H9 (cell line): Measurements from ENCODE around the gene GNB1L. TPM values are rescaled to one million over a fixed set of nuclear protein-coding genes. Genes with fewer than 3 reads are reported as not detected.

Experiments used
- DNase-seq: peaks from one replicate; pipeline ENCODE4 v3.0.0-alpha.2; 2017
- H2AFZ ChIP-seq: one replicate; pipeline ENCODE4 v1.6.1; 2013; ENCODE audit warnings: mild to moderate bottlenecking, low read length, control low read depth, moderate library complexity
- H2AK5ac ChIP-seq: 2 replicates; pipeline ENCODE4 v1.6.1; 2013; ENCODE audit warnings: low read length, control low read depth, mixed read lengths; ENCODE audit not compliant: insufficient read length
- H2BK120ac ChIP-seq: one replicate; pipeline ENCODE4 v1.6.1; 2013; ENCODE audit warnings: low read depth, mild to moderate bottlenecking, low read length, control low read depth, inconsistent platforms; ENCODE audit not compliant: poor library complexity, severe bottlenecking
- H2BK12ac ChIP-seq: 2 replicates; pipeline ENCODE4 v1.6.1; 2013; ENCODE audit warnings: low read length, control low read depth, mixed read lengths, low read depth; ENCODE audit not compliant: insufficient read length
- H2BK15ac ChIP-seq: 2 replicates; pipeline ENCODE4 v1.6.1; 2013; ENCODE audit warnings: low read depth, low read length, control low read depth
- H2BK20ac ChIP-seq: one replicate; pipeline ENCODE4 v1.6.1; 2013; ENCODE audit warnings: low read depth, mild to moderate bottlenecking, low read length, control low read depth, inconsistent platforms; ENCODE audit not compliant: poor library complexity, severe bottlenecking
- H2BK5ac ChIP-seq: 2 replicates; pipeline ENCODE4 v1.6.1; 2013; ENCODE audit warnings: low read length, control low read depth, mixed read lengths; ENCODE audit not compliant: insufficient read length
- H3K14ac ChIP-seq: 2 replicates; pipeline ENCODE4 v1.6.1; 2013; ENCODE audit warnings: low read length, control low read depth; ENCODE audit not compliant: insufficient read depth
- H3K18ac ChIP-seq: 2 replicates; pipeline ENCODE4 v1.6.1; 2013; ENCODE audit warnings: low read depth, mild to moderate bottlenecking, mixed read lengths, low read length, control low read depth; ENCODE audit not compliant: insufficient read length
- H3K23ac ChIP-seq: 2 replicates; pipeline ENCODE4 v1.6.1; 2013; ENCODE audit warnings: low read length, control low read depth, mixed read lengths, low read depth; ENCODE audit not compliant: insufficient read length
- H3K23me2 ChIP-seq: 2 replicates; pipeline ENCODE4 v1.6.1; 2013; ENCODE audit warnings: low read depth, mild to moderate bottlenecking, mixed read lengths, low read length, control low read depth; ENCODE audit not compliant: insufficient read length, poor library complexity, severe bottlenecking
- H3K27ac ChIP-seq: 2 replicates; pipeline ENCODE4 v1.5.1; 2013; ENCODE audit warnings: low read length, control low read depth, mixed read lengths, low read depth; ENCODE audit not compliant: insufficient read length
- H3K27me3 ChIP-seq: 2 replicates; pipeline ENCODE4 v1.6.1; 2013; ENCODE audit warnings: low read length, control low read depth, inconsistent platforms; ENCODE audit not compliant: insufficient read depth
- H3K4ac ChIP-seq: 2 replicates; pipeline ENCODE4 v1.6.1; 2013; ENCODE audit warnings: low read depth, mild to moderate bottlenecking, control low read depth, inconsistent platforms, low read length, moderate library complexity
- H3K4me1 ChIP-seq: 2 replicates; pipeline ENCODE4 v1.6.1; 2013; ENCODE audit warnings: low read length, control low read depth, inconsistent platforms; ENCODE audit not compliant: insufficient read depth
- H3K4me2 ChIP-seq: 2 replicates; pipeline ENCODE4 v1.6.1; 2013; ENCODE audit warnings: low read length, control low read depth, mixed read lengths; ENCODE audit not compliant: insufficient read length, insufficient read depth
- H3K56ac ChIP-seq: 2 replicates; pipeline ENCODE4 v1.6.1; 2013; ENCODE audit warnings: low read depth, mild to moderate bottlenecking, mixed read lengths, low read length, control low read depth; ENCODE audit not compliant: insufficient read length
- H3K79me1 ChIP-seq: 2 replicates; pipeline ENCODE4 v1.6.1; 2013; ENCODE audit warnings: low read depth, mild to moderate bottlenecking, moderate library complexity, low read length, control low read depth, inconsistent platforms; ENCODE audit not compliant: insufficient read depth, poor library complexity, severe bottlenecking
- H3K79me2 ChIP-seq: 2 replicates; pipeline ENCODE4 v1.6.1; 2013; ENCODE audit warnings: low read length, control low read depth, inconsistent platforms; ENCODE audit not compliant: insufficient read depth
- H3K9ac ChIP-seq: 2 replicates; pipeline ENCODE4 v1.6.1; 2013; ENCODE audit warnings: low read length, control low read depth, mixed read lengths; ENCODE audit not compliant: insufficient read length; ENCODE audit errors: extremely low read depth
- H3K9me3 ChIP-seq: one replicate; pipeline ENCODE4 v1.6.1; 2013; ENCODE audit warnings: low read depth, low read length, inconsistent platforms; ENCODE audit not compliant: control insufficient read depth
- H3T11ph ChIP-seq: one replicate; pipeline ENCODE4 v1.6.1; 2013; ENCODE audit warnings: mild to moderate bottlenecking, low read length, control low read depth, inconsistent platforms
- H4K20me1 ChIP-seq: one replicate; pipeline ENCODE4 v1.6.1; 2013; ENCODE audit not compliant: control insufficient read depth, insufficient read length, insufficient read depth
- H4K5ac ChIP-seq: 2 replicates; pipeline ENCODE4 v1.6.1; 2013; ENCODE audit warnings: low read depth, mild to moderate bottlenecking, mixed read lengths, low read length, control low read depth; ENCODE audit not compliant: insufficient read length
- H4K8ac ChIP-seq: replicated peaks from 2 replicates; pipeline ENCODE4 v1.6.1; 2013; ENCODE audit warnings: low read length, control low read depth, mixed read lengths, low read depth; ENCODE audit not compliant: insufficient read length
- H4K91ac ChIP-seq: 2 replicates; pipeline ENCODE4 v1.6.1; 2013; ENCODE audit warnings: low read depth, mild to moderate bottlenecking, moderate library complexity, mixed read lengths, low read length, control low read depth; ENCODE audit not compliant: insufficient read length
- H3K27ac Mint-ChIP-seq, 3 experiments: 2 replicates in 2 of 3; 3 replicates in 1 of 3; pipeline ENCODE4 v1.8.0; 2020 to 2021; ENCODE audit warnings: mixed read lengths in 3 of 3, mild to moderate bottlenecking in 1 of 3, moderate library complexity in 1 of 3
- H3K27me3 Mint-ChIP-seq: 2 replicates; pipeline ENCODE4 v1.8.0; 2021; ENCODE audit warnings: low read depth, mild to moderate bottlenecking, moderate library complexity, mixed read lengths
- H3K36me3 Mint-ChIP-seq, 3 experiments: 2 replicates in 2 of 3; 3 replicates in 1 of 3; pipeline ENCODE4 v1.8.0; 2020 to 2021; ENCODE audit warnings: low read depth in 3 of 3, mixed read lengths in 3 of 3; ENCODE audit not compliant: insufficient read depth in 1 of 3
- H3K4me1 Mint-ChIP-seq, 2 experiments: 2 replicates each; pipeline ENCODE4 v1.8.0; 2020; ENCODE audit warnings: mixed read lengths in 2 of 2
- H3K4me3 Mint-ChIP-seq, 2 experiments: 2 replicates in 1 of 2; 3 replicates in 1 of 2; pipeline ENCODE4 v1.8.0; 2020 to 2021; ENCODE audit warnings: mild to moderate bottlenecking in 2 of 2, mixed read lengths in 2 of 2, moderate library complexity in 1 of 2
- H3K9me3 Mint-ChIP-seq, 2 experiments: 2 replicates in 1 of 2; 3 replicates in 1 of 2; pipeline ENCODE4 v1.8.0; 2020; ENCODE audit warnings: mild to moderate bottlenecking in 2 of 2, mixed read lengths in 2 of 2, moderate library complexity in 1 of 2
- WGBS: extraction: QIAGEN DNeasy Blood & Tissue Kit; methylation state at CpG from one replicate; pipeline ENCODE4 v1.1.7; 2013; ENCODE audit warnings: missing lambda C conversion rate, low lambda C conversion rate, mixed read lengths; ENCODE audit not compliant: insufficient read length; ENCODE audit errors: extremely low coverage; 5-methylcytosine and 5-hydroxymethylcytosine counted together
- total RNA-seq: library from RNA; stranded (reverse); gene quantifications from 2 replicates; pipeline ENCODE4 v1.2.1, GENCODE V29; 2021
- TF ChIP-seq, protein P1 (sequence below): fragments of 200-600 bp; sonication (generic); conservative IDR thresholded peaks from 3 replicates; pipeline ENCODE4 v1.8.0; 2021; ENCODE audit warnings: antibody characterized with exemption, mild to moderate bottlenecking

GNB1L gene
- total RNA-seq, 1 experiment from 2014 or later, result 22.4 TPM

DNA sequence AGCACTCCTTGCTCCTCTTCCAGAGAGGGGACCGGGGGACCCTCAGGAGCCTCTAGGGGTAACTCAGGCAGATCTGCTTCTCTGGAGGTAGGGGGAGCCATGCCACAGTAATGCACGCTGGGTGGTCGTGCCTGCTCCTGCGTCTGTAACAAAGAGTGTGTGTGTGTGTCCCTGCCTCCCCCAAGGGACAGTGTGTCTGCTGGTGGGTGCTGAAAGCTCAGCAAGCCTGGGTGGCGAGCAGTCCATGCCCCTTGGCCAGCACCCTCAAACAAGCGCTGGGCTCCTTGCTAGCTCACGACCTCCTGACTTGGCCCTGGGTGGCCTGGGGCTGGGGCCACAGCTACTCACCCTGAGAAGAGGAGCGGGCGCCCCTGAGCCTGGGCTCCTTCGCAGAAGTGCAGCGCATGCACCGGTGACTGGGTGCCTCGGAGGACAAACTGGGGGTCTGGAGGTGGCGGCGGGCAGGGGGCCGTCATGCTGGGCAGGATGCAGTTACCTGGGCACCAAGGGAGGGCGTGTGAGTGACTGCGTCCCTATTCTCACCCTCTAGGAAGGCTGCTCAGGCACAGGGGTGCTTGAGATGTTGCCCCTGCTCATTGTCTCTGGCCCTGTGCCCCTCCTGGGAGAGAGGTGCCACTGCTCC lies 33.7 kb downstream of the GNB1L start:
- no peak overlapping the region for H4K5ac ChIP-seq
- TF ChIP-seq, protein P1, sequence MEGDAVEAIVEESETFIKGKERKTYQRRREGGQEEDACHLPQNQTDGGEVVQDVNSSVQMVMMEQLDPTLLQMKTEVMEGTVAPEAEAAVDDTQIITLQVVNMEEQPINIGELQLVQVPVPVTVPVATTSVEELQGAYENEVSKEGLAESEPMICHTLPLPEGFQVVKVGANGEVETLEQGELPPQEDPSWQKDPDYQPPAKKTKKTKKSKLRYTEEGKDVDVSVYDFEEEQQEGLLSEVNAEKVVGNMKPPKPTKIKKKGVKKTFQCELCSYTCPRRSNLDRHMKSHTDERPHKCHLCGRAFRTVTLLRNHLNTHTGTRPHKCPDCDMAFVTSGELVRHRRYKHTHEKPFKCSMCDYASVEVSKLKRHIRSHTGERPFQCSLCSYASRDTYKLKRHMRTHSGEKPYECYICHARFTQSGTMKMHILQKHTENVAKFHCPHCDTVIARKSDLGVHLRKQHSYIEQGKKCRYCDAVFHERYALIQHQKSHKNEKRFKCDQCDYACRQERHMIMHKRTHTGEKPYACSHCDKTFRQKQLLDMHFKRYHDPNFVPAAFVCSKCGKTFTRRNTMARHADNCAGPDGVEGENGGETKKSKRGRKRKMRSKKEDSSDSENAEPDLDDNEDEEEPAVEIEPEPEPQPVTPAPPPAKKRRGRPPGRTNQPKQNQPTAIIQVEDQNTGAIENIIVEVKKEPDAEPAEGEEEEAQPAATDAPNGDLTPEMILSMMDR, result peak; percentile 41; the same call in 2 of the 3 replicates
- H3K4me2 ChIP-seq, result no peak overlapping the region
- H3K23me2 ChIP-seq, result no peaks in the 10 kb centered on the region
- no peak overlapping the region for H3K23ac ChIP-seq
- WGBS, result no CpG with 5 or more reads among the region's 18 CpGs
- peak overlapping the region in 1 of 3 experiments; percentile 14; a peak in 1 of 7 replicates for H3K27ac Mint-ChIP-seq
- no peak overlapping the region for H3K9ac ChIP-seq
- no peak overlapping the region for H2BK15ac ChIP-seq
- H3K4me1 ChIP-seq, result no peaks in the 10 kb centered on the region
- no peak overlapping the region for H2BK20ac ChIP-seq
- no peak overlapping the region for H3K27ac ChIP-seq
- peak; percentile 39 for DNase-seq
- H3K79me1 ChIP-seq, result no peaks in the 10 kb centered on the region
- H3K18ac ChIP-seq, result no peak overlapping the region
- no peak overlapping the region for H2BK12ac ChIP-seq
- peaks cover 0 to 1% (median under 1%) of the 10 kb centered on the region in 3 experiments; a peak in 2 of 7 replicates for H3K36me3 Mint-ChIP-seq
- H3K4me1 Mint-ChIP-seq, result peaks cover 0 to 8% of the 10 kb centered on the region in 2 experiments; a peak in 2 of 4 replicates
- H3K27me3 ChIP-seq, result no peaks in the 10 kb centered on the region
- H3K4me3 Mint-ChIP-seq, result no peak overlapping the region
- no peak overlapping the region for H2AK5ac ChIP-seq
- H4K20me1 ChIP-seq, result no peaks in the 10 kb centered on the region
- no peak overlapping the region; the same call in 1 of the 2 replicates for H3K14ac ChIP-seq
- no peaks in the 10 kb centered on the region for H3K9me3 ChIP-seq
- H3K79me2 ChIP-seq, result no peaks in the 10 kb centered on the region
- no peak overlapping the region for H4K8ac ChIP-seq
- no peaks in the 10 kb centered on the region for H3K9me3 Mint-ChIP-seq
- no peak overlapping the region for H3K4ac ChIP-seq
- no peak overlapping the region for H3K56ac ChIP-seq
- H2AFZ ChIP-seq, result no peak overlapping the region
- no peak overlapping the region for H2BK120ac ChIP-seq
- H4K91ac ChIP-seq, result no peak overlapping the region
- no peaks in the 10 kb centered on the region for H3K27me3 Mint-ChIP-seq
- H3T11ph ChIP-seq, result no peak overlapping the region
- H2BK5ac ChIP-seq, result no peak overlapping the region
